GM06990 (cell line): ENCODE data around the gene RERE.

Experiments
- DNase-seq: peaks from one replicate; pipeline ENCODE4 v3.0.0-alpha.2; 2011; ENCODE audit not compliant: insufficient read length; ENCODE audit errors: extremely low read depth
- H3K27me3 ChIP-seq: replicated peaks from 2 replicates; pipeline ENCODE4 v1.6.0; 2011; ENCODE audit warnings: low read length; ENCODE audit not compliant: control insufficient read depth, insufficient read depth
- H3K36me3 ChIP-seq: 2 replicates; pipeline ENCODE4 v1.5.1; 2011; ENCODE audit warnings: low read length; ENCODE audit not compliant: control insufficient read depth, insufficient read depth
- H3K4me3 ChIP-seq: replicated peaks from 2 replicates; pipeline ENCODE4 v1.5.1; 2011; ENCODE audit warnings: low read depth, mild to moderate bottlenecking, control low read depth, low read length
- CTCF ChIP-seq: IDR thresholded peaks from 2 replicates; pipeline ENCODE4 v1.5.1; 2011; ENCODE audit warnings: low read length, control low read depth, mild to moderate bottlenecking, inconsistent platforms; ENCODE audit not compliant: insufficient read depth, poor library complexity, severe bottlenecking

Gene RERE

DNA sequence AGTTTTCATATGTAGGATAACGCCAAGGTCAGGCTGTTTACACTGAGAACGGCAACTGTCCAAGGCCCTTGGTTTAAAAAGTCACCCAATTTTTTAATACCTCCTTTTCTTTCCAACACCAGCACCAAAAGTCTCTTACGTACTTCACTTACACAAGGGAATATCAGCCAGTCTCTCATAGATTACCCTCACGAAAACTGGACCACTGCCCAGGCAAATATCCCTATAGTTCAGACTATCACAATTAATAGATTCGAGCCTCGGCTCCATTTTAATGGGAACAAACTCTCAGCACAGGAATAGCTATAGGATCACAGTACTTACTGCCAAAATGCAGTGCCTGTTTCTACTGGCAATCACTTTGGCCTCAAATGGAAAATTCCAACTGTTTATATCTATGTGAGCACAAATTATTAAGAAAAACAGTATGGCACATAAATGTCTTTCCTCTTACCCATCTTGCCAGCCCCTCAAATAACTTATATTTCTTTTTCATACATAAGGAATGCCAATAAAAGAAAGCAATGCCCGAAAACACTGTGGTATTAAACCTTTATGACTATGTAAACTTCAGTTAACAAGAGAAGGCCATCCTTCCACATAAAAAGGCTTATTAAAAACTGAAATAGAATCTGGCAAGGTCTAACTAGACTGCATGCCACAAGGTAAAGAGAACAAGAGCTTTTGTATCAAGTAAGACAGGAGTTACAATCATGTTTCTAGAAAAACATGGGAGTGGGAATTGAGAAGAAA, 401.7 kb downstream of the RERE start:
- Histone ChIP-seq H3K36me3 (no peaks in the 10 kb centered on the region; the same call in none of the 2 replicates), H3K27me3 (no peaks in the 10 kb centered on the region), H3K4me3 (no peak overlapping the region)
- DNase-seq, result no peak
- no peak for TF ChIP-seq CTCF

DNA sequence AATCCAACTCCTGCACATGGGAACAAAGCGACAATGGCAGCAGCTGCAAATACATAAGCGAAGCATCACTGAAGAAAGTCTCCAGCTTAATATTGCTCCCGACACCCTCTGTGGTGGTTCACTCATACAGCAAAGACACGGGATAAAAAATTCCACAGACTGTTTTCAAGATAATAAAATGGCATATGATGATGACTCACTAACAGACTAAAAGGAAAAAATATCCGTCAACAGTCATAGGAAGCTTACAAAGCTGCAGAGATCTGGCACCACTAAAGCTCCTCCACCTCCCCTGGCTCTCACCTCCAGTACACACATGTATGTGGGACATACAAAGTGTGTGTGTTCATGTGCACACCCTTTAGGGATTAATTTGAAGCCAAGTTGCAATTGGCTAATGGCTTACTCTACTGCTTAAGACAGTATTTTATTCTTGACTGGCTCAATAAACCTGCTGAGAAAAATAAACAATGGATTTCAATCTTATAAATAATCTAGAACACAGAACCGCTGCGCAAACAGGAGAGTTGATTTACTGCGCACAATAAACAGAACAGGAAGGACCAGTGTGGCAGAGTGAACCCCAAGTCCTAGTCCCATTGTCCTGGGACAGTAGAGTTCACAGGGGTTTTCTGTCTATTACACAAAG, 405.1 kb downstream of the RERE start:
- H3K36me3 ChIP-seq, result no peaks in the 10 kb centered on the region; the same call in 1 of the 2 replicates
- TF ChIP-seq CTCF, result no peak
- DNase-seq, result no peak
- H3K4me3 ChIP-seq, result no peak overlapping the region
- no peaks in the 10 kb centered on the region for H3K27me3 ChIP-seq

GRCh38 chr1:8411803-8412182, 405.6 kb downstream of the RERE start:
- Histone ChIP-seq H3K4me3 (no peak overlapping the region), H3K36me3 (peaks cover 2% of the 10 kb centered on the region)
- DNase-seq, result no peak

GRCh38 chr1:8410791-8411190, 406.6 kb downstream of the RERE start:
- TF ChIP-seq CTCF, result no peak
- H3K36me3 ChIP-seq, result peaks cover 2% of the 10 kb centered on the region
- H3K4me3 ChIP-seq, result no peak overlapping the region
- DNase-seq, result no peak
- no peaks in the 10 kb centered on the region for H3K27me3 ChIP-seq

More at GRCh38 chr1:8411803-8412182, 405.6 kb downstream of the RERE start:
- no peak for TF ChIP-seq CTCF
- no peaks in the 10 kb centered on the region for H3K27me3 ChIP-seq

DNA sequence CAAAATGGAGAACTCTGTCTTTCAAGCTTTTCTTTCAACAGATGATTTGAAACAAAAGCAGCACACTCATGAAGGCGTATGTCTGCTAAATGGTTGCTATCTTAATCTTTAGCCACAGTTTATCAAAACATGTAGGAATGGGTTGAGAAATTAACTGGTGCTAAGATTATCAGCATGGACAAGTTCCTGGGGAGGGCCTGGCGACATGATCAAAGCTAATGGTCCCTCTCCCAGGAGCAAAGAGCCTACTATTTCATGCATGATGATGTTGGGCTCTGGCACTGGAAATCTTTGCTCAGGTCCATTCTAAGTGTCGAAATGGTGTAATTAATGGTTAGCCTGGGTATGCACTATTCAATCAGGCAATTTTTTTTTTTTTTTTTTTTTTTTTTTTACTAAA, 407.8 kb downstream of the RERE start:
- Histone ChIP-seq H3K27me3 (no peaks in the 10 kb centered on the region), H3K36me3 (peaks cover 2% of the 10 kb centered on the region), H3K4me3 (no peak overlapping the region)
- no peak for TF ChIP-seq CTCF
- DNase-seq, result no peak
